Kidney (tissue), 14 donors: Measurements from ENCODE around the gene ARAP1. TPM values are rescaled to one million over a fixed set of nuclear protein-coding genes. Genes with fewer than 3 reads are reported as not detected.
A peak's percentile ranks its signal among the peaks of the same experiment; 100 is the strongest.

Experiments
- DNase-seq, 5 donors: peaks; one replicate each; pipeline ENCODE4 v3.0.0-alpha.2; 2013 to 2020
- FAIRE-seq: peaks from 2 replicates; lab custom pipeline; 2012; peaks lifted over from hg19 to GRCh38; lab: Jason Lieb, UNC
- H3K27ac ChIP-seq, 2 donors: one replicate each; pipeline ENCODE4 v1.7.0; 2013; ENCODE audit warnings: low read depth in 2 of 2, low read length in 2 of 2, inconsistent platforms in 1 of 2
- H3K27me3 ChIP-seq: one replicate; pipeline ENCODE4 v1.7.1; 2013; ENCODE audit warnings: low read length, inconsistent platforms; ENCODE audit not compliant: control insufficient read depth, insufficient read depth
- H3K36me3 ChIP-seq, 3 donors: one replicate each; pipeline versions ENCODE4 v1.7.0 to v1.7.1; 2013; ENCODE audit warnings: low read length in 3 of 3, control low read depth in 1 of 3, inconsistent platforms in 1 of 3; ENCODE audit not compliant: insufficient read depth in 3 of 3, control insufficient read depth in 2 of 3
- H3K4me1 ChIP-seq, 3 donors: one replicate each; pipeline versions ENCODE4 v1.7.0 to v1.7.1; 2013; ENCODE audit warnings: low read length in 3 of 3, inconsistent platforms in 1 of 3, low read depth in 1 of 3; ENCODE audit not compliant: control insufficient read depth in 2 of 3, insufficient read depth in 2 of 3
- H3K4me3 ChIP-seq, 3 donors: one replicate each; pipeline versions ENCODE4 v1.7.0 to v1.8.1; 2013; ENCODE audit warnings: low read length in 3 of 3, control low read depth in 1 of 3, inconsistent platforms in 1 of 3
- H3K9ac ChIP-seq, 3 donors: one replicate each; pipeline versions ENCODE4 v1.7.0 to v1.7.1; 2013; ENCODE audit warnings: low read length in 3 of 3, control low read depth in 1 of 3, inconsistent platforms in 1 of 3
- H3K9me3 ChIP-seq, 3 donors: one replicate each; pipeline versions ENCODE4 v1.7.0 to v1.7.1; 2013; ENCODE audit warnings: low read length in 3 of 3, control low read depth in 1 of 3, inconsistent platforms in 1 of 3; ENCODE audit not compliant: control insufficient read depth in 2 of 3, insufficient read depth in 1 of 3
- intact Hi-C: fragments of 100-400 bp; cut with DNase I; formaldehyde crosslinking; loops from one replicate; pipeline ENCODE4 v1.11.1; 2022
- polyA plus RNA-seq: library from polyadenylated mRNA; stranded (reverse); fragments of 350-450 nt; fragmentation: Illumina TruSeq; extraction: RNeasy Lipid Tissue Mini Kit (QIAGEN cat#74804); gene quantifications from one replicate; pipeline ENCODE4 v1.2.3, GENCODE V29; 2014; ENCODE audit warnings: low read depth, low replicate concordance; ENCODE audit not compliant: insufficient read depth
- total RNA-seq: library from RNA; stranded (reverse); fragmentation: NEBNext Ultra II Directional; extraction: Animal tissue kit (Norgen Biotek cat#: 25700); gene quantifications from one replicate; pipeline ENCODE4 v1.2.1, GENCODE V29; 2021
- TF ChIP-seq, protein P1 (sequence below): IDR thresholded peaks from 3 replicates; pipeline ENCODE4 v1.5.1; 2012; ENCODE audit warnings: mild to moderate bottlenecking, moderate library complexity, borderline replicate concordance; ENCODE audit not compliant: insufficient read depth; ENCODE audit errors: extremely low read depth
- donor health status: control.
- donor health status: control.
- donor health status: control.
- donor health status: control.
- donor health status: control.
- donor health status: DM: yes; HTN: yes; CAD: no.
- donor health status: Normal renal cell carcinoma (clear cell type).

The ARAP1 gene
- total and polyA plus RNA-seq, 2 donors from 2014 or later: 58.2 to 80.8 TPM

DNA sequence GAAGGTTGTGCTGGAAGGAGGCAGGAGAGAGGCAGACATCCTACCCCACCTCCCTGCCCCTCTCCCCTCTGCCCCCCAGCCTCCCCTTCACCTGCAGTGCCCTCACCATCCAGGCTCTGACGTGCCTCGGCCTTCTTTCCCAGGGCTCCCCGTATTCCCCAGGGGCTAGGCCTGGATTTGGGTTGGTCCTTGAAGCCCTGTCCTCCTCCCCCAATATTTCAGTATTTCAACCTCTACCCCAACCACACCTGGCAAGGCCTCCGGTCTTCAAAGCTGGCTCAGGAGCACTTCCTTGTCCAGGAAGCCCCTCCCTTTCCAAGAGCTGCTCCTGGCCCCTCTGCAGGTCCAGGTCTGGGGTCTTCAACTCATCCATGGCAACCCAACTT lies 69.4 kb downstream of the ARAP1 start:
- FAIRE-seq: no peak
- TF ChIP-seq, protein P1, sequence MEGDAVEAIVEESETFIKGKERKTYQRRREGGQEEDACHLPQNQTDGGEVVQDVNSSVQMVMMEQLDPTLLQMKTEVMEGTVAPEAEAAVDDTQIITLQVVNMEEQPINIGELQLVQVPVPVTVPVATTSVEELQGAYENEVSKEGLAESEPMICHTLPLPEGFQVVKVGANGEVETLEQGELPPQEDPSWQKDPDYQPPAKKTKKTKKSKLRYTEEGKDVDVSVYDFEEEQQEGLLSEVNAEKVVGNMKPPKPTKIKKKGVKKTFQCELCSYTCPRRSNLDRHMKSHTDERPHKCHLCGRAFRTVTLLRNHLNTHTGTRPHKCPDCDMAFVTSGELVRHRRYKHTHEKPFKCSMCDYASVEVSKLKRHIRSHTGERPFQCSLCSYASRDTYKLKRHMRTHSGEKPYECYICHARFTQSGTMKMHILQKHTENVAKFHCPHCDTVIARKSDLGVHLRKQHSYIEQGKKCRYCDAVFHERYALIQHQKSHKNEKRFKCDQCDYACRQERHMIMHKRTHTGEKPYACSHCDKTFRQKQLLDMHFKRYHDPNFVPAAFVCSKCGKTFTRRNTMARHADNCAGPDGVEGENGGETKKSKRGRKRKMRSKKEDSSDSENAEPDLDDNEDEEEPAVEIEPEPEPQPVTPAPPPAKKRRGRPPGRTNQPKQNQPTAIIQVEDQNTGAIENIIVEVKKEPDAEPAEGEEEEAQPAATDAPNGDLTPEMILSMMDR: no peak
- peaks cover 0 to 11% (median 8%) of the 10 kb centered on the region in 3 donors for H3K36me3 ChIP-seq
- no peaks in the 10 kb centered on the region for H3K9me3 ChIP-seq
- H3K4me1 ChIP-seq: peaks cover 0 to 4% (median 0%) of the 10 kb centered on the region in 3 donors
- intact Hi-C loops: no loop called here
- H3K27ac ChIP-seq: no peak overlapping the region
- DNase-seq: peak in 1 of 5 donors; percentile 47
- no peak overlapping the region for H3K4me3 ChIP-seq
- no peak overlapping the region for H3K9ac ChIP-seq
- H3K27me3 ChIP-seq: peaks cover 2% of the 10 kb centered on the region

GRCh38 chr11:72682238-72682857 lies 69.9 kb downstream of the ARAP1 start:
- Histone ChIP-seq H3K36me3 (peaks cover 0 to 8% (median 6%) of the 10 kb centered on the region in 3 donors), H3K9ac (no peak overlapping the region), H3K9me3 (no peaks in the 10 kb centered on the region), H3K4me1 (peaks cover 0 to 2% (median 0%) of the 10 kb centered on the region in 3 donors), H3K4me3 (no peak overlapping the region), H3K27me3 (peaks cover 4% of the 10 kb centered on the region), H3K27ac (no peak overlapping the region)
- no peak for FAIRE-seq
- TF ChIP-seq, protein P1: no peak
- no peak for DNase-seq
- intact Hi-C loops: no loop called here

DNA sequence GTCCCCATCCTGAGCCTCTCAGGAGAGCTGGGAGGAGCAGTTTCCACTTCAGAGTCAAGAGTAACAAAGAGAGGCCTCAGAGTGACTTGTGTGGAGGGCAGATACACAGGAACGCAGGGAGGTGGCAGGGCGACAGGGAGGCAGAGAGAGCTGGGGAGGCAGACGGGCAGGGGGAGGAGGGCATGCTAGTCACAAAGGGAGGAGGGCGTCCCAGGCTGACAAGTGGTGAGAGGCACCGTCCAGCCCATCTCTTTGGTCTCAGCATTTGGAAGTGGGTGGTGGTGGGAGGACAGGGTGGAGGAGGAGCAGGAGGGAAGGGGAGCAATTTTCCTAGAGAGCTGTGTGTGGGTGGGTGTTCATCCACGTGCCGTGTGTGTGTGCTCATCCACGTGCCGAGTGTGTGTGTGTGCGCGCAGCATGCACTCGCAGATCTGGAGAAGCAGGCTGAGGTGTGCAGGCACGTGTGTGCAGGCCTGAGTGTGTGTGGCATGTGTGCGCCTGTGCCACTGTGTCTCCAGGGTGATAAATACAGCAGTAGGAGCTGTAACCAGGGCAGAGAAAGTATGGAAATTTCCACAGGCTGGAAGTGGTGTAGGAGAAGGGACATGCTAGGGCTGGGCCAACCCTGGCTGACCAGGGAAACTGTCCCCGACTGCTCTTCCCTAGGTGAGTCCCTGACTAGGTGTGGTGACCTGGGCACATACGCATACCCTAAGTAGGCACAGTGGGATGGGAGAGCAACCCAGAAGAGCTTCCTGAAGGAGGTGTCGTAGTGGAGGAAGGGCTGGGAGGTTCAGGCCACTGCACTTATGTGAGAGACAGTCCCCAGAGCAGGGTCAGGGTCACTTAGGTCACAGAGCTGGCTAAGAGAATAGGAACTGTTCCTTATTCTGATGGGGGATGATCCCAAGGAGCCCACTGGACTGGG lies 70.7 kb downstream of the ARAP1 start:
- Histone ChIP-seq H3K36me3 (peaks cover 0 to 8% (median 0%) of the 10 kb centered on the region in 3 donors), H3K9me3 (no peaks in the 10 kb centered on the region), H3K27me3 (peaks cover 4% of the 10 kb centered on the region), H3K9ac (no peak overlapping the region), H3K4me1 (peaks cover 0 to 2% (median 0%) of the 10 kb centered on the region in 3 donors), H3K27ac (no peak overlapping the region), H3K4me3 (no peak overlapping the region)
- DNase-seq (peak in 1 of 5 donors; percentile 72), FAIRE-seq (no peak)
- intact Hi-C loops: no loop called here
- TF ChIP-seq, protein P1: no peak
